Activated CD4-positive, alpha-beta memory T cell treated with anti-CD3 and anti-CD28 coated beads, Interleukin-2, amount 10 ng/mL, durations not matched to agents 7 days and 5 days (primary cell): ENCODE data around the gene VWA5B1. TPM values are rescaled to one million over a fixed set of nuclear protein-coding genes. Genes with fewer than 3 reads are reported as not detected.
A peak's percentile ranks its signal among the peaks of the same experiment; 100 is the strongest.

Source experiments
- CTCF ChIA-PET: fragments of 350-600 bp; sonication (Branson Sonifier 250); formaldehyde crosslinking; loops from one replicate; lab custom pipeline; 2021; ENCODE audit warnings: antibody characterized with exemption, inconsistent platforms; lab: Charles Lee
- POLR2A ChIA-PET: fragments of 350-600 bp; sonication (Branson Sonifier 250); formaldehyde crosslinking; loops from one replicate; lab custom pipeline; 2021; ENCODE audit warnings: antibody characterized with exemption; lab: Charles Lee
- DNase-seq: peaks from one replicate; pipeline ENCODE4 v3.0.0-alpha.2; 2020
- H3K27ac Mint-ChIP-seq: one replicate; pipeline ENCODE4 v1.8.0; 2021; ENCODE audit warnings: mild to moderate bottlenecking, mixed read lengths
- H3K27me3 Mint-ChIP-seq: one replicate; pipeline ENCODE4 v1.8.0; 2021; ENCODE audit warnings: mixed read lengths
- H3K36me3 Mint-ChIP-seq: one replicate; pipeline ENCODE4 v1.8.0; 2021; ENCODE audit warnings: low read depth, mixed read lengths
- H3K4me1 Mint-ChIP-seq: one replicate; pipeline ENCODE4 v1.8.0; 2021; ENCODE audit warnings: mixed read lengths
- H3K4me3 Mint-ChIP-seq: one replicate; pipeline ENCODE4 v1.8.0; 2021; ENCODE audit warnings: mild to moderate bottlenecking, mixed read lengths
- H3K9me3 Mint-ChIP-seq: one replicate; pipeline ENCODE4 v1.8.0; 2021; ENCODE audit warnings: mixed read lengths
- total RNA-seq, 2 experiments: library from RNA; stranded (reverse); gene quantifications; one replicate each; pipeline ENCODE4 v1.2.3, GENCODE V29; 2021

Gene VWA5B1
- not detected for total RNA-seq

GRCh38 chr1:20290624-20291597 lies at the start of gene VWA5B1:
Gene VWA5B1 (plus strand): TSS chr1:20290875. CDS start chr1:20310602, 19,727 bp downstream.
- H3K27me3 Mint-ChIP-seq = peaks cover 48% of the 10 kb centered on the region

GRCh38 chr1:20242890-20243479 lies 47.7 kb upstream of the VWA5B1 start:
- H3K27ac Mint-ChIP-seq = no peak overlapping the region
- DNase-seq = no peak
- ChIA-PET POLR2A (no interaction called here), CTCF (interaction anchor here (0.8 kb wide), 1 partner anchor 30 kb away, joined by 3 read pairs; no protein-coding TSS in a partner anchor)
- no peaks in the 10 kb centered on the region for H3K36me3 Mint-ChIP-seq
- H3K4me1 Mint-ChIP-seq = no peaks in the 10 kb centered on the region
- peaks cover 33% of the 10 kb centered on the region for H3K27me3 Mint-ChIP-seq
- no peak overlapping the region for H3K4me3 Mint-ChIP-seq
- no peaks in the 10 kb centered on the region for H3K9me3 Mint-ChIP-seq

More at GRCh38 chr1:20290624-20291597, at the start of gene VWA5B1:
- no peak for DNase-seq
- Mint-ChIP-seq H3K36me3 (no peaks in the 10 kb centered on the region), H3K4me3 (no peak within 1 kb of the TSS), H3K4me1 (peaks cover 8% of the 10 kb centered on the region), H3K27ac (no peak within 1 kb of the TSS), H3K9me3 (no peaks in the 10 kb centered on the region)
- ChIA-PET CTCF (no interaction called here), POLR2A (no interaction called here)

- Mint-ChIP-seq H3K9me3 (no peaks in the 10 kb centered on the region), H3K4me3 (peak overlapping the region; percentile 48), H3K27ac (peak overlapping the region; percentile 50), H3K4me1 (peaks cover 21% of the 10 kb centered on the region), H3K36me3 (no peaks in the 10 kb centered on the region), H3K27me3 (peaks cover 10% of the 10 kb centered on the region)
- ChIA-PET POLR2A (no interaction called here), CTCF (no interaction called here)
- DNase-seq = peak; percentile 27
Observed at GRCh38 chr1:20248971-20249612, 41.6 kb upstream of the VWA5B1 start.

- CTCF ChIA-PET = no interaction called here
Observed at GRCh38 chr1:20250340-20250989, 40.2 kb upstream of the VWA5B1 start.

GRCh38 chr1:20252587-20252986 lies 38.1 kb upstream of the VWA5B1 start:
- H3K36me3 Mint-ChIP-seq = no peaks in the 10 kb centered on the region
- no peak for DNase-seq
- CTCF ChIA-PET = no interaction called here
- H3K9me3 Mint-ChIP-seq = no peaks in the 10 kb centered on the region
- H3K4me3 Mint-ChIP-seq = no peak overlapping the region
- peaks cover 21% of the 10 kb centered on the region for H3K4me1 Mint-ChIP-seq
- H3K27ac Mint-ChIP-seq = no peak overlapping the region
- POLR2A ChIA-PET = no interaction called here
- H3K27me3 Mint-ChIP-seq = peaks cover 4% of the 10 kb centered on the region

More at GRCh38 chr1:20250340-20250989, 40.2 kb upstream of the VWA5B1 start:
- no peaks in the 10 kb centered on the region for H3K9me3 Mint-ChIP-seq
- POLR2A ChIA-PET = no interaction called here
- peaks cover 21% of the 10 kb centered on the region for H3K4me1 Mint-ChIP-seq
- no peaks in the 10 kb centered on the region for H3K36me3 Mint-ChIP-seq
- H3K4me3 Mint-ChIP-seq = no peak overlapping the region
- no peak overlapping the region for H3K27ac Mint-ChIP-seq
- peaks cover 3% of the 10 kb centered on the region for H3K27me3 Mint-ChIP-seq
- DNase-seq = peak; percentile 31

- H3K4me1 Mint-ChIP-seq = peaks cover under 1% of the 10 kb centered on the region
- no peaks in the 10 kb centered on the region for H3K36me3 Mint-ChIP-seq
- H3K9me3 Mint-ChIP-seq = no peaks in the 10 kb centered on the region
- no peak overlapping the region for H3K27ac Mint-ChIP-seq
- DNase-seq = peak; percentile 16
- ChIA-PET CTCF (no interaction called here), POLR2A (no interaction called here)
- H3K4me3 Mint-ChIP-seq = no peak overlapping the region
- peaks cover 14% of the 10 kb centered on the region for H3K27me3 Mint-ChIP-seq
Observed at GRCh38 chr1:20255666-20256065, 35.0 kb upstream of the VWA5B1 start.

GRCh38 chr1:20259646-20260045 lies 31.0 kb upstream of the VWA5B1 start:
- POLR2A ChIA-PET = no interaction called here
- Mint-ChIP-seq H3K4me1 (no peaks in the 10 kb centered on the region), H3K9me3 (no peaks in the 10 kb centered on the region), H3K36me3 (no peaks in the 10 kb centered on the region), H3K27me3 (peaks cover 16% of the 10 kb centered on the region), H3K27ac (no peak overlapping the region), H3K4me3 (no peak overlapping the region)
- CTCF ChIA-PET = no interaction called here
- no peak for DNase-seq

GRCh38 chr1:20261095-20261494 lies 29.6 kb upstream of the VWA5B1 start:
- no peak overlapping the region for H3K4me3 Mint-ChIP-seq
- ChIA-PET CTCF (no interaction called here), POLR2A (no interaction called here)
- DNase-seq = no peak
- peaks cover 16% of the 10 kb centered on the region for H3K27me3 Mint-ChIP-seq
- no peak overlapping the region for H3K27ac Mint-ChIP-seq
- H3K4me1 Mint-ChIP-seq = no peaks in the 10 kb centered on the region
- H3K9me3 Mint-ChIP-seq = no peaks in the 10 kb centered on the region
- H3K36me3 Mint-ChIP-seq = no peaks in the 10 kb centered on the region

GRCh38 chr1:20262810-20263534 lies 27.7 kb upstream of the VWA5B1 start:
- Mint-ChIP-seq H3K27ac (no peak overlapping the region), H3K4me3 (no peak overlapping the region), H3K36me3 (no peaks in the 10 kb centered on the region), H3K27me3 (peaks cover 14% of the 10 kb centered on the region), H3K4me1 (no peaks in the 10 kb centered on the region), H3K9me3 (no peaks in the 10 kb centered on the region)
- no peak for DNase-seq
- CTCF ChIA-PET = no interaction called here
- POLR2A ChIA-PET = no interaction called here

- CTCF ChIA-PET = no interaction called here
- H3K4me1 Mint-ChIP-seq = no peaks in the 10 kb centered on the region
- H3K36me3 Mint-ChIP-seq = no peaks in the 10 kb centered on the region
- DNase-seq = no peak
- H3K9me3 Mint-ChIP-seq = no peaks in the 10 kb centered on the region
- H3K4me3 Mint-ChIP-seq = no peak overlapping the region
- H3K27ac Mint-ChIP-seq = no peak overlapping the region
- peaks cover 16% of the 10 kb centered on the region for H3K27me3 Mint-ChIP-seq
- POLR2A ChIA-PET = no interaction called here
Observed at GRCh38 chr1:20265250-20265649, 25.4 kb upstream of the VWA5B1 start.

GRCh38 chr1:20266141-20266540 lies 24.5 kb upstream of the VWA5B1 start:
- Mint-ChIP-seq H3K36me3 (no peaks in the 10 kb centered on the region), H3K27ac (no peak overlapping the region), H3K4me1 (no peaks in the 10 kb centered on the region), H3K27me3 (peaks cover 22% of the 10 kb centered on the region), H3K9me3 (no peaks in the 10 kb centered on the region), H3K4me3 (no peak overlapping the region)
- ChIA-PET POLR2A (no interaction called here), CTCF (no interaction called here)
- DNase-seq = no peak

GRCh38 chr1:20266642-20267041 lies 24.0 kb upstream of the VWA5B1 start:
- DNase-seq = no peak
- ChIA-PET CTCF (no interaction called here), POLR2A (no interaction called here)
- H3K27ac Mint-ChIP-seq = no peak overlapping the region
- H3K4me1 Mint-ChIP-seq = no peaks in the 10 kb centered on the region
- no peaks in the 10 kb centered on the region for H3K9me3 Mint-ChIP-seq
- H3K4me3 Mint-ChIP-seq = no peak overlapping the region
- H3K36me3 Mint-ChIP-seq = no peaks in the 10 kb centered on the region
- H3K27me3 Mint-ChIP-seq = peaks cover 22% of the 10 kb centered on the region
